ENCODE data around the gene PARVB.

PARVB gene

GRCh38 chr22:44166498-44167276 is 142.6 kb downstream of the PARVB start:
- no peak for DNase-seq

GRCh38 chr22:44167501-44167900 is 143.4 kb downstream of the PARVB start:
- DNase-seq, result no peak

GRCh38 chr22:44168206-44168605 is 144.1 kb downstream of the PARVB start:
- no peak for DNase-seq

GRCh38 chr22:44170470-44170869 is 146.4 kb downstream of the PARVB start:
- DNase-seq, result no peak

- DNase-seq, result no peak
Observed at GRCh38 chr22:44171561-44171960, 147.5 kb downstream of the PARVB start.

GRCh38 chr22:44172370-44173108 is 148.4 kb downstream of the PARVB start:
- no peak for DNase-seq

- no peak for DNase-seq
Observed at GRCh38 chr22:44173154-44173553, 149.1 kb downstream of the PARVB start.

- no peak for DNase-seq
Observed at GRCh38 chr22:44175676-44176075, 151.6 kb downstream of the PARVB start.

- no peak for DNase-seq
Observed at GRCh38 chr22:44179196-44179988, 155.3 kb downstream of the PARVB start.

- no peak for DNase-seq
Observed at GRCh38 chr22:44179989-44180705, 156.0 kb downstream of the PARVB start.

- DNase-seq, result no peak
Observed at GRCh38 chr22:44180706-44181032, 156.6 kb downstream of the PARVB start, which contains the start of gene PARVG. Gene PARVG (plus strand): TSS chr22:44180925. CDS start chr22:44183330, 2,405 bp downstream.

- no peak for DNase-seq
Observed at GRCh38 chr22:44181033-44181911, 157.2 kb downstream of the PARVB start.

GRCh38 chr22:44181912-44182587 is 157.9 kb downstream of the PARVB start:
- DNase-seq, result no peak

GRCh38 chr22:44182588-44183286 is 158.6 kb downstream of the PARVB start:
- no peak for DNase-seq

- DNase-seq, result no peak
Observed at GRCh38 chr22:44183287-44183588, 159.1 kb downstream of the PARVB start.

- no peak for DNase-seq
Observed at GRCh38 chr22:44184006-44184405, 159.9 kb downstream of the PARVB start.

GRCh38 chr22:44185237-44186120 is 161.4 kb downstream of the PARVB start:
- DNase-seq, result no peak

GRCh38 chr22:44186121-44186510 is 162.0 kb downstream of the PARVB start:
- DNase-seq, result no peak

GRCh38 chr22:44186737-44187136 is 162.6 kb downstream of the PARVB start:
- no peak for DNase-seq
